GM12872 (cell line): Measurements from ENCODE around the gene LEKR1.

Experiments used
- CTCF ChIP-seq: IDR thresholded peaks from 3 replicates; pipeline ENCODE4 v1.5.1; 2011; ENCODE audit warnings: low read depth, mild to moderate bottlenecking, low read length, moderate library complexity; ENCODE audit not compliant: insufficient read depth

The LEKR1 gene

GRCh38 chr3:156811089-156811862, 14.9 kb upstream of the LEKR1 start:
- TF ChIP-seq CTCF, result no peak

- no peak for TF ChIP-seq CTCF
Measured at GRCh38 chr3:156812521-156813335, 13.4 kb upstream of the LEKR1 start.

- TF ChIP-seq CTCF, result no peak
Measured at GRCh38 chr3:156814295-156814694, 11.9 kb upstream of the LEKR1 start.

GRCh38 chr3:156816091-156816793, 9.9 kb upstream of the LEKR1 start:
- peak; percentile 24; the same call in 2 of the 3 replicates for TF ChIP-seq CTCF

GRCh38 chr3:156816794-156817645, 9.1 kb upstream of the LEKR1 start:
- TF ChIP-seq CTCF, result no peak; the same call in 2 of the 3 replicates

- TF ChIP-seq CTCF, result no peak
Measured at GRCh38 chr3:156817646-156818272, 8.4 kb upstream of the LEKR1 start.
